HG03469 (cell line): ENCODE results near the gene CPED1.

Source experiments
- ATAC-seq: cut with Tn5 transposase; IDR thresholded peaks from one replicate; pipeline ENCODE4 v1.9.1; 2021; ENCODE audit warnings: mild to moderate bottlenecking, moderate library complexity, moderate number of reproducible peaks; ENCODE audit not compliant: unreplicated experiment

The CPED1 gene

DNA sequence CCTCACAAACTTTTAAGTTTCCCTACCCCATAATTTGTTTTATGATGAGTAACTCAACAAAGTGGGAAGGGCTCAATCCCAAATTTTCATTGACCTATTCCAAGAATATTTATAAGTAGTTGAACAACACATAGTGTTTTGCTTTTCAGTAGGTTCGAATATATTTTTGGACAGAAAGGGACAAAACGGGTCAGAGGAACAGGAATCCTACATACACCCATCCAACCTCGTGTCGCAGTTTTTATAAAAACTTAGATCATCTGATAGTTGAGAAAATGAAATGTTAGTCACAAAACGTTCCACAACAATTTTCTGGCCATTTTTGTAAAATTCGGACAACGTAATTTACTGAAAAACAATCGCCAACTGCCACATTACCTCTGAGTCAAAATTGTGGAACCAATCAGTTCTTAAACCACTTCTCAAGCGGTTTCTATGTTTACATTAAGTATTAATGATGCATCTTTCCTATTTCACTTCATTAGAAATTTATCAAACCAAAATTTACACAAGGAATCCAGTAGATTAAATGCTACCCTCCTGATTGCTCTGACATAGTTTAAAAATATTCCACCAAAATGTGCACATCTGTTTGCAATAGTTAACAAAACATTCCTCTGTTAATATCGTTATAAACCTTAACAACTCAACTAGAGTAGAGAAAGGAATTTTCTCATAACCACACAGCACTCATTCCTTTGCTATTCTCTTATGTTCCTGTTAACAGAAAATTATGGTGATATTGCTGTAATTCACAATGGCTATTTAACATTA is 346.6 kb downstream of the CPED1 start:
- no peak for ATAC-seq

- ATAC-seq = no peak
Observed at GRCh38 chr7:121336579-121336978, 348.1 kb downstream of the CPED1 start.

DNA sequence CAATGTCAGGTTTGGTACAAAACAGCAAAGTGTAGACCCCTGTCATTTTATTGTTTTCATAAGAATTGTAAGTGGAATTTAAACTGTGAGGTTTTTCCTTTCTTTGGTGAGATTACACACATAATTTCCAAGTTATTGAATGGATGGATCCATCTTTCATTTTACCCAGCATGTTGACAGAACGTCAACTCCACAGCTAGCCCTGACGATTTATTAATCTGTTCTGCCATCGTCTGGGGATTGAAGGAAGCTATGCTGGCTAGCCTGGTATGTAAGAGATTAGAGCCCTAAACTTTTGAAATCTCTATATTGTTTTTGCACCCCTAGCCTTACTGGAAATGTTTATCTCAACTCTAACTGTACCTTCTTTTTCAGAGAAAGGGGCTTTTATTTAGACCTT is 348.9 kb downstream of the CPED1 start:
- ATAC-seq = peak; percentile 52

GRCh38 chr7:121339082-121339481 is 350.6 kb downstream of the CPED1 start:
- no peak for ATAC-seq

DNA sequence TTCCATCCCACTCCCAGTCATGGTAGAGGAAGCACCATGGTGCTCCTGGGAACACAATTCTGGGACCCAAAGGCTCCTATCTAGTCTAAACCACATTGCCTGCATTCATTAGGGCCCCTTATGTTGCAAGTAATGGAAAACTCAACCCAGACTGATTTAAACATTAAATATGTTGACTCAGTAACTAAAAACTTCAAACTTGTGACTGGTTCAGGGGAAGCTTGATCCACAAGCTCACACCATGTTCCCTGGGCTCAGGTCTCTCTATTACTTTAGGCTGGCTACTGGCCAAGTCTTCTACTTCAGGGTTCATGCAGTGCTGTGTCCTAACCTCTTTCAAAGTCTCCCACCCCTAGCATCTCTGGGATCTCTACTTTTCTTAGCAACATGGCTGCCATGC is 353.4 kb downstream of the CPED1 start:
- ATAC-seq = no peak

- no peak for ATAC-seq
Observed at GRCh38 chr7:121342631-121343030, 354.1 kb downstream of the CPED1 start.

DNA sequence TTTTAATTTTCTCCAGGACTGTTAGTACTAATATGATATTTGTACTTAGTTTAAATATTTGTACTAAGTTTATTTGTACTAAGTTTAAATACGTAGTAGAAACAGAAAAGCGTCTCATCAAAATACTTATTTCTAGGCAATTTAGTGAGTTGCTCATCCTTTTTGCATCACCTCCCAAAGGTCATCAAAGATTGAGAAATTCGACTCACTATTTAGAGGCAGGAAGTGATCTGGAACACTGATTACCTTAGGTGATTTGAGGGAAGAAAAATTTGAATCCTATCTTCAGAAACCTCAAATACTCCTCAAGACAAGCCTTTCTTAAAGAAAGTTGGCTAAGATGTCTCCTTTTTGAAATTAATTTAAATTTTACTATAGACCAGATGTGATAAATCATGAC is 354.8 kb downstream of the CPED1 start:
- no peak for ATAC-seq

GRCh38 chr7:121344093-121344492 is 355.6 kb downstream of the CPED1 start:
- ATAC-seq = no peak

GRCh38 chr7:121344497-121344896 is 356.0 kb downstream of the CPED1 start:
- ATAC-seq = no peak
